LHCN-M2 (cell line): ENCODE results near the gene CD300LF. TPM values are rescaled to one million over a fixed set of nuclear protein-coding genes. Genes with fewer than 3 reads are reported as not detected.

ENCODE experiments used
- DNase-seq: peaks from one replicate; pipeline ENCODE4 v3.0.0-alpha.2; 2012; ENCODE audit warnings: low read depth
- total RNA-seq: library from RNA; depleted of rRNA; stranded (reverse); fragments of >200 nt; gene quantifications from 2 replicates; pipeline ENCODE4 v1.2.3, GENCODE V29; 2014

The CD300LF gene
- total RNA-seq, 1 experiment from 2014 or later, result not detected

GRCh38 chr17:74690409-74690825, 22.3 kb downstream of the CD300LF start:
- no peak for DNase-seq

DNA sequence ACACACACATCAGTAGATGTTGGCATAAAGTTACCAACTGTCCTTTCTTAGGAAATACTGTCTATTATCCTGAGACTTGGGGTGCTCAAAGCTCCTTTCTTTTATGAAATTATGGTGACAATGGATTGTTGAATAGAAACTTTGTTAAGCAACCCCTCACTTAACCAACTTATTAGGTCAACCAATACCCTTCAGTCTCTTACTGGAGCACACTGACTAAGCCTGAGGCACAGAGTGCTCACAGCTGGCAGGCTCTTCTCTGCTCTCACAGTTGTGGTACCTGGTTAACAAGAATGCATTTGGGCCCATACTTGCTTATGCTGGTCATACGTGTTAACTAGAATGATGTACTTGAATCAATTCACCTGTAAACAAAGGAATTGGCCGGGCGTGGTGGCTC, 24.8 kb downstream of the CD300LF start:
- DNase-seq, result no peak

- DNase-seq, result no peak
Observed at GRCh38 chr17:74686761-74687160, 26.0 kb downstream of the CD300LF start.

GRCh38 chr17:74682471-74683190, 30.1 kb downstream of the CD300LF start:
- no peak for DNase-seq

DNA sequence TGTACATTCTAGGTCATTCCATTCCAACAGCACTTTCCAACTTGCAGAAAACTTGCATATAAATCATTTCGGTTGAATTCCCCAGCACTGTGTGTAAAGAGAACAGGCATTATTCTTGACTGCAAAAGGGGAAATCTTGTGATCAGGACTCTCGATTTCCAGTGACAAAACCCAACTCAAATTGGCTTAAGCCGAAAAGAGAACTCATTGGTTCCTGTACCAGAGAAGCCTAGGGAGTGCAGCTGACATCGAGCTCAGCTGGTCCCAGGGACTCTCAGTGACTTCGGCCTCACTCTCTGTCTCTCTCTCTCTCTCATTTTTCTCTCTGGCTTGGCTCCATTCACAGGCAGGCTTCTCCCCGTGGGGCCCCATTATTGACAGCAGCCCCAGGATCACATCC, 30.7 kb downstream of the CD300LF start:
- DNase-seq, result no peak

- DNase-seq, result no peak
Observed at GRCh38 chr17:74680941-74681340, 31.8 kb downstream of the CD300LF start.

DNA sequence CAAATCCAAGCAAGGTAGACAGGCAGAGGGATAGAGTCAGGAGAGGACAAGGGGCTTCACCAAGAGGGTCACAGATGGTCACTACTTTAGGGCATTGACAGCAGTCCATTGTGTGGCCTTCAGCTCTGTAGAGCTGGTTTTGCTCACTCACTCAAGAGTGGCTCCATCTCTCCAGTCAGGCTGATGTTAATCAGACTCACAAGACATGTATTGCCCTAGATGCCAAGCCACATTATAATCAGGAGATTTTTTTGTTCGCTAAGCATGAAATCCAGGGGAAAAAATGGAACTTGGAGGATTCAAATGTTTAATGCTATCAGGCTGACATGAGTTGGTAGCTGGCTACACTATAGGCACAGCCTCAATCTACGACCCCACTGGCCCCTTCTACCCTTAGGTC, 32.5 kb downstream of the CD300LF start:
- DNase-seq, result no peak

DNA sequence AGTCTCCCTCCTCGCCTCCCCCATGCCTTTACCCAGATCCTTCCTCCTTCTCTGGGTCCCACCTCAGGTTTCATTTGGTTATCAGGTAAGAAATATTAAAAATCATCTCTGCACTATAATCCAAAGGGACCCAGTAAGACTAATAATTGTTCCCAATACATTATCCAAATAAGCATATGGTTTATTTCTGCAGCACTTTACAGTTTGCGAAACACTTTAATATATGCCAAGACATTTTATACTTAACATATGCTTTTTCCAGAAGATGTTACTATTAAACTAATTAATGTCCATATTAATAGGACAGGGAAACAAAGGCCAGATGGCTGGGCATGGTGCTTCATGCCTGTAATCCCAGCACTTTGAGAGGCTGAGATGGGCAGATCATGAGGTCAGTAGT, 33.3 kb downstream of the CD300LF start:
- no peak for DNase-seq

DNA sequence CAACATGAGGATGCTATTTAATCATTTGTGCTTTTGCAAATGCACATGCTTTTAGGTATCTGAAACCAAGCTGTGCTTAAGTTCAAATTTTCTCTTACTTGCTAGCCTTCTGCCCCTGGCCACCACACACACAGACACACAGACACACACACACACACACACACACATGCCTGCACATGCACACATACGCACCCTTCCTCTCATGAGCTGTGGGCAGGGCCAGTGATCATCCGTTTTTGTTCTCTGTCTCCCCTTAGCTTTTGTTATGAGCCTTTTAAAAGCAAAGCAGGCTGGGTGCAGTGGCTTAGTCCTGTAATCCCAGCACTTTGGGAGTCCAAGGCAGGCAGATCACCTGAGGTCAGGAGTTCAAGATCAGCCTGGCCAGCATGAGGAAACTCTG, 34.2 kb downstream of the CD300LF start:
- DNase-seq, result no peak

GRCh38 chr17:74677558-74678466, 34.9 kb downstream of the CD300LF start:
- DNase-seq, result peak; percentile 46

DNA sequence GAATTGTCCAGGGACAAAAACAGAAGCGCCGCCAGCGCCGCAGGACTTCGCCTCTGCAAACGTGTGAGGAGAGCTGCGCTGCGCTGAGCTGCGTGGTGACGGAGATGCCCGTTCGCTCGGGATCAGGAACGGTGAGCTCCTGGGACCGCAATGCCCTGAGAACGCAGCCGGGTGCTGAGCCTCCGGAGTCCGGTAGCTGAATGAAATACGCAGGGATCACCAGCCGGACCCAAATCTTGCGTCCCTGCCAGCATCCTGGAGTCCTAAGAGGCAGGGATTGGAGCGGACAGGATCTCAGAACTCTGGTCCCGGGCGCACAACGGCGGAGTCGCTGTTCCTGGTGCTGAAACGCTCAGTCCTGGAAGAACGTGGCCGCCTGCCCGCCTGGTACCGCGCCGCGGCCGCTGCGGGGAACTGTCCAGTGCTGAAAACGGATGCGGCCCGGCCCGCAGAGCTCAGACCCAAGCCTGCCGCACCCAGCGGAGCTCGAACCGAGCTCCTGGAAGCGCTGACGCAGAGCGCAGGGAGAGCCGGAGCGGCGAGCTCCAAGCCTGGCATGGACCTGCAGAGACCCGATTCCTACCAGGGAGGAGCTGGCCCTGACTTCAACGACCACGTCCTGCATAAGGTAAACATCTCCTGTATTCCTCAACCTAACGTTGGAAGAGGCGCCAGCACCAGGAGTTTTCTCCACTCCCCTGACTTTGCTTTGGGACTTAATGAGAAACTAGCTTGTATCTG, 41.5 kb downstream of the CD300LF start:
- peak; percentile 6 for DNase-seq

DNA sequence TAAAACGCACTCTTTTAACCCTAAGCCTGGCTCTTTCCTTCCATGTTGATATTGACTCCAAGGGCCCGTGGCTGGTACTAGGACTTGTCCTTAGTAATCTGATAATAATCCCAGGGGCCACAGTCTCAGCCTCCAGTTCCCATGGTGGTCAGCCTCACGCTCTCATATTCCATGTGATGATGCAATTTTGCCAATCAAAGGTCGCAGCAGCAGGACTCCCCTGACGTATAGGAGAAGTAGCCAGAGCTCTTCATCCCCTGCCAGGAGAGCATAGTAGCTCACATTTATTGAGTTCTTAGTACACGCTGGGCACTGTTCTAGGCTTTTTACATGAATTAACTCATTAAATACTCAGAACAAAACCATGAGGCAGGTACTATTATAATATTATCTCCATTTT, 42.4 kb downstream of the CD300LF start:
- no peak for DNase-seq

DNA sequence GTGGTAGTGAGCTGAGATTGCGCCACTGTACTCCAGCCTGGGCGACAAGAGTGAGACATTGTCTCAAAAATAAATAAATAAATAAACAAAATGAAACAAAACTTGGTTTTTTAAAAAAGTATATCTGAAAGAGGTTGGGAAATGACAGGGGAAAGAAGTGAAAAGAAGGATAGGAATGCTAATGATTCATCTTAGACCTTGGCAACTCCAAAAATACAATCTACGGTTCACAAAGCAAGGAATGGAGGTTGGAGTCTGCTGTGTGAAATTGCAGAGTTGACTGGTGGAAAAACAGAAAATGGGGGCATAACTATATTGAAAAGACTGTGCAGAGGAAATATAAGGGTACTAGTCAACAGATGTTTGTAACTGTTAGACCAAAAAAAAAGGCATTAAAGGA, 49.2 kb downstream of the CD300LF start:
- no peak for DNase-seq

DNA sequence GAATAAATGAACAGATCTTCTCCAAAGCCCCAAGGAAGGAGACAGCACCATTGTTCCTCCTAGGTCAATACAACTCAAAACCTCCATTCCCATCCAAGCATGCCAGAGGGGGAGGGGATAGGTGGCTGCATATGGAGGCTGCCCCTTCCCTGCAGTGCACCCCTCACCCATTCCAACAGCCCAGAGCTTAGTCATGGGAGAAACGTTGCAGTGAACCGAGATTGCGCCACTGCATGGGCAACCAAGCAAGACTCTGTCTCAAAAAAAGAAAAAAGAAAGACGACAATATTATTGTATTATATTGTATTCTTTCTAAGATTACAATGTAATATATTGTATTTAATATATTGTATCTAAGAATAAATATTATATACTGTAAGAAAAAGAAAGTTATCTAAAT, 52.8 kb downstream of the CD300LF start:
- no peak for DNase-seq

GRCh38 chr17:74658620-74659019, 54.1 kb downstream of the CD300LF start:
- no peak for DNase-seq

GRCh38 chr17:74654742-74655141, 58.0 kb downstream of the CD300LF start:
- DNase-seq, result no peak

DNA sequence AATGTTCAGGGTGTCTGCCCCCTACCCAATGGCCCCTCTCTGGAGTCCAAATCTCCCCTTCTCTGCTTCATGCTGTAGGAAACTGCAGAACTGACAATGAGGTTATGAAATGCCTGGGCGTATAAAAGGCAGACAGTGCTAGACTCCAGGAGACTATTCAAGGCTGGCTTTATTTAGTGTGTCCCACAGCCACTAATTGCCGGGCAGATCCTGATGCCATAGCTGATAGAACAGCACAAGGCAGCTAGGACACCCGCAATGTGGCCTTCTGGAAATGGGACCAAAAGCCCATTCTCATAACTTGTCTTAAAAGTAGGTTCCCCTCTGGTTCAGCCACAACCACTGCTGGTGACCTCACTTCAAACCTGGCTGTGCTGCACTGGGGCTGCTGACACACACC, 60.7 kb downstream of the CD300LF start:
- no peak for DNase-seq

- no peak for DNase-seq
Observed at GRCh38 chr17:74649909-74650308, 62.8 kb downstream of the CD300LF start.

DNA sequence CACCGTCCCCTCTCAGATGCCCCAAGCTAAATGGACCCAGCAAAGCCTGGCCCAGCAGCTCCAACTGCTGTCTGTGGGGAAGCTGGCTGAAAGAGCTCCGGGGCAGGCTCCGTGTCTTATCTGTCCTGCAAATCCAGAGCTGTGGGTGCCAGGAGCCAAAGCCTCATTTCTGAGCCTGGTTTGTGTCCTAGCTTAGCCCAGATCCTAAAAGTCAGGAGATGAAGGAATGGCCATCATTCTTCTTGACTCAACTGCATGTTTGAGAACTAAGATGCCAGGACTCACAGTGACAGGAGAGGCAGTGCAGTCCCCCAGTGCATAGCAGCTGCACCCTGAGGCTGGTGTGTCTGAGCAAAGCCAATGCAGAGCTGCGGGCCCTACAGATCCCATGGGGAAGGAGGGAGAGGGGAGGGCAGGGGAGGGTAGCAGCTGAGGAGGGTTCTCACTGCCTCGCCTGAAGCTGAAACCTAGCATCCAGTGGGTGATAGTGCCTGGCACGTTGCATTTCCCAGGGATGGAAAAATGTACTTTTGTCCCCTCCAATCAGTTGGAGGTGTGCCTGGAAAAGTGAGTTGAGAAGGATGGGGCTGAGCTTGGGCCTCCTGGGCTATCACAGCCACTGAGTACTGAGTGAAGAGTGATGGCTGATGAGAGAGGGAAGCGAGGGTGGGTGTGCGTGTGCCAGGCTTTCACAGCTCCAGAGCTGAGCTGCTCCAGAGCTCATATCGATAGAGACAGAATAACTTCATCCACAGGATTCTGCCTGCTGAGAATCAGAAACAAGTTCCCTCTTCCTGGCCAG, 64.7 kb downstream of the CD300LF start:
- no peak for DNase-seq

GRCh38 chr17:74646231-74646630, 66.5 kb downstream of the CD300LF start:
- DNase-seq, result no peak

DNA sequence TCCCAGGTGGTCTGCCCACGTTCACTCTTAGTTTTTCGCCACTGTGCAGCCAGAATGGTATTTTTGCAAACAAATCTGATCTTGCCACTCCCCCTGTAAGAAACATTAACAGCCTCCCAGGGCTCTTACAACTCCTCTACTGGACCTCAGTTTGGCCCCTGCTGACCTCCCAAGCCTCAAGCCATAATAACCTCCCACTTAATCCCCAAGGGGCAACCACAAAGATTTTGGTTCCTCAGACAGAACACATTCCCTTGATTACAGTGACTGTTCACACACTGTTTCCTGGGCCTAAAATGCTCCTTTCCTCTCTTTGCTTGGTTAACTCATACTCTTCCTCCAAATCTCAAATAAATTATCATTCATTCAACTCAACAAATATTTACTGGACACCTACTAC, 67.7 kb downstream of the CD300LF start:
- DNase-seq, result peak; percentile 2
